Measurements from ENCODE around the gene PMF1.

Gene PMF1

DNA sequence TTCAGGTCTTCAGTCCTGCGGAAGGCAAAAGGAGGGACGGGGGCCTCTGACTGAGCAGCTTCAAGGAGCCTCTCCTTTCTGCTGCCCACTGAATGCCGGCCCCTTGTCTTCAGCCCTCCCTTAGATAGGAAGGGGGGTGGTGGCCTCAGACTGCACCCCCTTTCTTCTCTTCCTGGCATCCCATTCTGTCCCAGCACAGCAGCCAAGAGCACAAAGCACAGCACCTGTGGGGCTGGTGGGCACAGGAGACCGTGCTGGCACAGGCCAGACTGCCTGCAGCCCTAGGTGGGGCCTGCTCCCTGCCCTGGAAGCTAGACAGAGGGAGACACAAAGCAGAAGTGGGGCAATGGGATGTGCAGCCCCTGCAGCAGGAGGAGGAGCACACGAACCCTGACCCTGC, 36.8 kb downstream of the PMF1 start:
- no peak for DNase-seq
- in situ Hi-C loops (cut with HindIII; ENCODE audit: low pct_ligation_motif_present, low pct_unique_long_range_greater_than_20kb, low sequenced_read_pairs) = no loop called here

GRCh38 chr1:156251527-156251926, 38.7 kb downstream of the PMF1 start:
- in situ Hi-C loops (cut with HindIII; ENCODE audit: low pct_ligation_motif_present, low pct_unique_long_range_greater_than_20kb, low sequenced_read_pairs) = no loop called here
- DNase-seq = no peak

- in situ Hi-C loops (cut with HindIII; ENCODE audit: low pct_ligation_motif_present, low pct_unique_long_range_greater_than_20kb, low sequenced_read_pairs) = no loop called here
- no peak for DNase-seq
Measured at GRCh38 chr1:156253634-156254033, 40.8 kb downstream of the PMF1 start.

- no peak for DNase-seq
Measured at GRCh38 chr1:156257711-156258110, 44.9 kb downstream of the PMF1 start.

DNA sequence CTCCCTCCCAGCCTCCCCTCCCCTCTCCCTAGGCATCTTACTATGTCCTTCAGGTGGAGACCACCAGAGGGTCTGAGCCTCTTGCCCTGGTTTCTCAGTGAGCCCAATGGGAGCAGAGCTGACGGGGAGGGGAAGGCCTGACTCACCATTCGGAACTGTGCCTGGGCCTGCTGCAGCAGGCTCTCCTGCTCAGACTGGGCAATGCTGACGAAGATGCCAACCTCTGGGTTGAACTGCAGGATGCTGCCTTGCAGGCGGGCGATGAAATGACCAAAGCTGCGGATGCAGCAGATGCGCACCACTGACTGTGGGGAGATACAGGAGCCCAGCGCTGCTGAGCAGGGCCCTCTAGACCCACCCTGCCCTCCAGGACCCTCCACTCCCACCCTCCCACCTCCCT, 46.1 kb downstream of the PMF1 start:
- no peak for DNase-seq
- in situ Hi-C loops (cut with HindIII; ENCODE audit: low pct_ligation_motif_present, low pct_unique_long_range_greater_than_20kb, low sequenced_read_pairs) = no loop called here

More at GRCh38 chr1:156257711-156258110, 44.9 kb downstream of the PMF1 start:
- in situ Hi-C loops (cut with HindIII; ENCODE audit: low pct_ligation_motif_present, low pct_unique_long_range_greater_than_20kb, low sequenced_read_pairs) = no loop called here

DNA sequence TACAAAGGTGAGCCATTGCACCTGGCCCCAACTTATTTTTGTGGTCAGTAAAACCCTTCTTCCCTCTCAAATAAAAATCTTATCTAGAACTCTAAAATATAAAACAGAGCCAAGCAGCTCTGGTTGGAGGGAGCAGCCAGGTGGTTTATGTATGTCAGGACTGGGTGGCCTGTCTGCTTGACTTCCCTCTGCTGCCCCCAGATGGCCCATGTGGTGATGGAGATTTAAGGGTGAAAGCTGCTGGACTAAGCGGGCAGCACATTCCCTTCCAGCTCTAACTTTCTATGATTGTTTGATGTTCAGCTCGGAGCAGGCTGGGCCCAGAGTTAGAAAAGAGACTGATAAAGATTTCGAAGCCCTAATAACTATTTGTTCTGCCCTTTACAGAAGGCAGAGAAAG, 47.0 kb downstream of the PMF1 start:
- in situ Hi-C loops (cut with HindIII; ENCODE audit: low pct_ligation_motif_present, low pct_unique_long_range_greater_than_20kb, low sequenced_read_pairs) = no loop called here
- DNase-seq = peak; percentile 33

GRCh38 chr1:156260896-156261295, 48.1 kb downstream of the PMF1 start:
- no peak for DNase-seq

DNA sequence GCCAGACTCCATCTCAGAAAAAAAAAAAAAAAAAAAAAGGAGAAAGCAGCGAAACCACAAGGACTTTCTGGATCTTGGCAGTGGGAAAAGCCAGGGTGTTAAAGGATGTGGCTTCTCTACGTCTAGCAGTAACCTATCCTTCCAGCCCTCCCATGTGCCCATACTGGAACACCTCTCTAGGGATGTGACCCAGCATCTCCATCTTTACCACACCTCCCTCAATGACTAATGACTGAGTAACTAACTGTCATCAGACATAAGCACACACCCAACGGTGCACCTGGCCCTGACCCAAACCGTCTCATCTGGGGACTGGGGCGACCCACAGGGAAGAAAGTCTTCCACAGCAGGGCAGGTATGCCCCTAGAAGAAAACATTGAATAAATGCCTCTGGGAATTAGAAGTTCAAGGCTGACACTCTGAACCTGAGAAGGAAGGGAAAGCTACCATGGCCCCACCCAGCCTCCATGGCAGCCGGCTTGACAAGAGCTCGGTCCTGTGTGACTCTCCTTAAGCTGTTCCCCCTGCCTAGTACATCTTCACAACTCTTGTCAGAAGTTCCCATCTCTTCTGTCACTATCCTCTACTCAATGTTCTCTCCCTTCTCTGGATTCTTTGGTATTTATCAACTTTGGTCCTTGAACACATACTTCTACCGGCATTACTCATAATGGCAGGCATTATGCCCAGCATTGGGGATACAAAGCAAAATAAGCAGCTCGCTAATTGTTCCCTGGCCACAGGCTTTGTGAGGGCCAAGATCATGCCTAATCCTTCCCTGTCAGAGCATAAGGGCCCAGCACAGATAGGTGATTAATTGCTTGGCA, 49.9 kb downstream of the PMF1 start:
- in situ Hi-C loops (cut with HindIII; ENCODE audit: low pct_ligation_motif_present, low pct_unique_long_range_greater_than_20kb, low sequenced_read_pairs) = no loop called here
- peak; percentile 28 for DNase-seq

More at GRCh38 chr1:156260896-156261295, 48.1 kb downstream of the PMF1 start:
- in situ Hi-C loops (cut with HindIII; ENCODE audit: low pct_ligation_motif_present, low pct_unique_long_range_greater_than_20kb, low sequenced_read_pairs) = no loop called here

DNA sequence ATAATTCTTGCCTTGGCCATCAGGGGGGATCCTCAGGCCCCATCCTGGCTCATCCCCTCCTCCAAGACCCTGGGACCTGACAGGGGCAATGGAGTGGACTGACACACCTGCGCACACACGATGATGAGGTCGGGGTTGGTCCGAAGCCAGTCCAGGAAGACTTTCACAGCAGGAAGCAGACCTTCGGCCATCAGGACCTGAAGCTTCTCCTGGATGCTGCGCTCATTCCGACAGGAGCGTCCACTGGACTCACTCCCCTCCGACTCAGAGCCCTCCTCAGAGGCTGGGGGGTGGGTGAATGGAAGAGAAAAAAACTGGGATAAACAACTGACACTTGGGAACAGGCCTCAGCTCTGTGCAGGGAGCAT, 50.5 kb downstream of the PMF1 start:
- DNase-seq = no peak
- in situ Hi-C loops (cut with HindIII; ENCODE audit: low pct_ligation_motif_present, low pct_unique_long_range_greater_than_20kb, low sequenced_read_pairs) = no loop called here

DNA sequence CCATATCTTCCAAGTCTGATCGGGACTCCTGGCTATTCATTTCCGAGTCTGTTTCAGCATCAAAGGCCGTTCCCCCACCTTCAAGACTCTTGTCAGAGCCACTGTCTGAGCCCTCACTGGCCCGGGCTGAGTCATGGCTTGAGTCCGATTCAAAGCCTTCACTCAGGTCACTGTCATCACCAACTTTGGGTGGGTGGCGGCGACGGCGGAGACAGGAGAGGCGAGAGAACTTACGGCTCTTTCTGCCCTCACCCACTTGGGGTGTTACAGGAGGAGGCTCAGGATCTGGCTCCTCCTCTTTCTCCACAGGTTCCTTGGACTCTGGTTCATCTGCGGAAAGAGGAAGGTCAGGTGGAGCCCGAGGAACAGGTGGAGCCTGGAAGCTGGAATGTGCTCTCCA, 53.2 kb downstream of the PMF1 start:
- in situ Hi-C loops (cut with HindIII; ENCODE audit: low pct_ligation_motif_present, low pct_unique_long_range_greater_than_20kb, low sequenced_read_pairs) = no loop called here
- no peak for DNase-seq

- no peak for DNase-seq
- in situ Hi-C loops (cut with HindIII; ENCODE audit: low pct_ligation_motif_present, low pct_unique_long_range_greater_than_20kb, low sequenced_read_pairs) = no loop called here
Measured at GRCh38 chr1:156268336-156268735, 55.5 kb downstream of the PMF1 start.

GRCh38 chr1:156270314-156270713, 57.5 kb downstream of the PMF1 start:
- in situ Hi-C loops (cut with HindIII; ENCODE audit: low pct_ligation_motif_present, low pct_unique_long_range_greater_than_20kb, low sequenced_read_pairs) = no loop called here
- no peak for DNase-seq

- in situ Hi-C loops (cut with HindIII; ENCODE audit: low pct_ligation_motif_present, low pct_unique_long_range_greater_than_20kb, low sequenced_read_pairs) = no loop called here
- no peak for DNase-seq
Measured at GRCh38 chr1:156276532-156276931, 63.7 kb downstream of the PMF1 start.

DNA sequence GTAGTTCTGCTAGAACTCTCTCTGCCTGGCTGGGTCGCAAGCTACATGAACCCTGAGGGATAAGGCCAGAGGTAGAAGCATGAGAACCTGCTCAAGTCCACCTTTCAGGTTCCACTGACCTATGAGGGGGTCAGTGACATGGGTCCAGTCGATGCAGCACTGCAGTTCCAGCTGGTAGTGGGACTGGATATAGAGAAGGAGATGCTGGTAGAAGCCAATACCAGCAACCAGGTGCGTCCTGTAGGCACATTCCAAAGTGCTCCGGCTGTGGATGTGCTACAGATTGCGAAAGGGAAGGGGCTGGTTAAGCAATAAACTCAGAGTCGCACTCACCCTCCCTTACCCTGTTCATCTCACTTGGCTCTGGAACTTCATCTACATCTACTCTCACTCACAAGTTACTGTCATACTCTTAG, 64.2 kb downstream of the PMF1 start:
- in situ Hi-C loops (cut with HindIII; ENCODE audit: low pct_ligation_motif_present, low pct_unique_long_range_greater_than_20kb, low sequenced_read_pairs) = no loop called here
- DNase-seq = no peak

DNA sequence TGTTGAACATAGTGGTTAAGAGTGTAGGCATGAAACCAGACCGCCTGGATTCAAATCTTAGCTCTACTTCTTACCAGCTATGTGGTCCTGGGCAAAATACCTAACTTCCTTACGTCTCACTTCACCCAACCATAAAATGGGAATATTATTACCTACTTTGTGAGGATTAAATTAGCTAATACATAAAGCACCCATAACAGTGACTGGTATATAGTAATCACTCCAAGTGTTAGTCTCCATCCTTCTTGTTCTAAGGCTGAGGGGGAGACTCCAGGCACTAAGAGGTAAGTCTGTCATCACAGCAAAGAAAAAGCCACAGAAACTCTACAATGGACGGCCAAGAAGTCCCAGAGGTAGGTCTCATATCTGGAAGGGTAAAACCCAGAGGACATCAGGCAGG, 67.0 kb downstream of the PMF1 start:
- DNase-seq = no peak
- in situ Hi-C loops (cut with HindIII; ENCODE audit: low pct_ligation_motif_present, low pct_unique_long_range_greater_than_20kb, low sequenced_read_pairs) = no loop called here

- DNase-seq = peak; percentile 28
- in situ Hi-C loops (cut with HindIII; ENCODE audit: low pct_ligation_motif_present, low pct_unique_long_range_greater_than_20kb, low sequenced_read_pairs) = no loop called here
Measured at GRCh38 chr1:156281281-156281680, 68.5 kb downstream of the PMF1 start.

GRCh38 chr1:156281693-156282478, 69.1 kb downstream of the PMF1 start:
- peak; percentile 50 for DNase-seq
- in situ Hi-C loops (cut with HindIII; ENCODE audit: low pct_ligation_motif_present, low pct_unique_long_range_greater_than_20kb, low sequenced_read_pairs) = no loop called here

DNA sequence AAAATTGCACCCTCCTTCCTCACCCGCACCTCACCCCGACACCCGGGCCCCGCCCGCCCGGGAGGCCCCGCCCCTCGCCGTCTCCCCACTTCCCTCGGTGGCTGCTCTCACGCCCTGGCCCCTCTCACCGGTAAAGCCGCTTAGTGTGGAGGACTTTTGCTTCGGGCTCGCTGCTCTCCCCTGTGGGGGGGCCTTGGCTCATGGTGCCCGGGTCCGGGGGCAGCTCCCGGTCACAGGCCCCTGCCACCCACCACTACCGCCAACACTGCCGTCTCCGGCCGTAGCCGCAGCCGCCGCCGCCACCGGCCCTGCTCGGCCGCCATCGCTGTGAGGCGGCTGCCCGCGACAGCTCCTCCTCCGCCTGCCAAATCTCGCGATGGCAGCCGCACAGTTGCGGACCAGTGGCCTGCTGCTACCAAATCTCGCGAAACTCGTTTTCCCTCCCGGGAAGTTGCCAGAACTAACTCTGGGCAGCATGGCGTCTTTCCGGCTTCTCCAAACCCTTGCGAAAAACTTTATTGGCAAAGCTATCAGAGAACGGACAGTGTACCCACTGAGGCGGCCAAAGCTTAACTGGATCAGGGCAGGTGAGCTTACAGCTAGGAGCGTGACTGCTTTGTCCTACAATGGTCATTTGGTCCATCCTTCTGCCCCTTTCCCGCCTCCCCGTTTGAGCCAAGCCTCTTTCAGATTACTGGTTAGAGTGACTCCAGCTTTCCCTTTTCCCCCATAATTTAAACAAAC, 69.8 kb downstream of the PMF1 start, which contains the start of gene SMG5:
Gene SMG5 (minus strand): TSS at position 347 of the 744 bp plus-strand sequence. CDS start 145 bp downstream, at position 202.
- in situ Hi-C loops (cut with HindIII; ENCODE audit: low pct_ligation_motif_present, low pct_unique_long_range_greater_than_20kb, low sequenced_read_pairs) = no loop called here
- DNase-seq = peak; percentile 99

DNA sequence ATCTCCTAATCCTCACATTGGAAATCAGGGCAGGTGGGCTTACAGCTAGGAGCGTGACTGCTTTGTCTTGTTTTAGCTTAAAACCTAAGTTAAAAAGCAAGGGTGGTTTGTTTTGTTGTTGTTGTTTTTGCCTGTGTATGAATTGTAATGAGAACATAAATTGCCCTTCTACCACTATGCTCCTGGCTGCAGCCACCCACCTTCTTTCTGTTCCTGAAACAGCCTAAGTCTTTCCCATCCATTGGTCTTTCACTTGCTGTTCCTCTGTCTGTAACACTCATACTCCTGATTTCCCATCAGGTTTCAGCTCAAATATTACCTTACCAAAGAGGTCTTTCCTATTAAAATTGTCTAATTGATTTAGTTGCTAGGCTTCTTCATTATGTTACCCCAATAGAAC, 70.7 kb downstream of the PMF1 start:
- in situ Hi-C loops (cut with HindIII; ENCODE audit: low pct_ligation_motif_present, low pct_unique_long_range_greater_than_20kb, low sequenced_read_pairs) = no loop called here
- no peak for DNase-seq
